GM12872 (cell line): ENCODE results near the gene ZNF219.

Source experiments
- CTCF ChIP-seq: IDR thresholded peaks from 3 replicates; pipeline ENCODE4 v1.5.1; 2011; ENCODE audit warnings: low read depth, mild to moderate bottlenecking, low read length, moderate library complexity; ENCODE audit not compliant: insufficient read depth

Gene ZNF219

GRCh38 chr14:21095430-21096205, 2.8 kb downstream of the ZNF219 start:
- TF ChIP-seq CTCF, result no peak

- TF ChIP-seq CTCF, result 0 out of 3 replicates have a peak, but pooled peaks have one; percentile 7
Observed at GRCh38 chr14:21093769-21094681, 4.4 kb downstream of the ZNF219 start.

GRCh38 chr14:21093018-21093417, 5.4 kb downstream of the ZNF219 start:
- no peak for TF ChIP-seq CTCF

- peak; percentile 100 for TF ChIP-seq CTCF
Observed at GRCh38 chr14:21092273-21093011, 6.0 kb downstream of the ZNF219 start.

- no peak for TF ChIP-seq CTCF
Observed at GRCh38 chr14:21091821-21092272, 6.6 kb downstream of the ZNF219 start.

GRCh38 chr14:21090940-21091663, 7.4 kb downstream of the ZNF219 start:
- no peak for TF ChIP-seq CTCF
